Erythroblast (primary cell): ENCODE data around the gene SLC16A1.

Experiments used
- GATA1 ChIP-seq: IDR thresholded peaks from 2 replicates; pipeline ENCODE4 v1.6.1; 2011; ENCODE audit warnings: low read depth, mild to moderate bottlenecking, control low read depth, low read length, moderate library complexity
- POLR2A ChIP-seq: IDR thresholded peaks from 2 replicates; pipeline ENCODE4 v1.6.1; 2011; ENCODE audit warnings: mild to moderate bottlenecking, low read length

- TF ChIP-seq POLR2A (no peak), GATA1 (no peak)
Measured at GRCh38 chr1:112937070-112937469, 18.9 kb downstream of the SLC16A1 start.
